Forelimb muscle (tissue), 1 donor: ENCODE data around the gene TANGO6. TPM values are rescaled to one million over a fixed set of nuclear protein-coding genes. Genes with fewer than 3 reads are reported as not detected.
A peak's percentile ranks its signal among the peaks of the same experiment; 100 is the strongest.
"Not testable (repeated sequence)": the region's sequence is repeated elsewhere in the genome, so short reads cannot be mapped to it uniquely, and the experiment has no call there.

ENCODE experiments used
- DNase-seq: peaks from one replicate; pipeline ENCODE4 v3.0.0-alpha.2; 2013; ENCODE audit warnings: low read depth
- polyA plus RNA-seq: library from polyadenylated mRNA; unstranded; fragments of 120-200 nt; gene quantifications from one replicate; pipeline ENCODE4 v1.2.1, GENCODE V29; 2013; ENCODE audit not compliant: insufficient read length

Gene TANGO6
- polyA plus RNA-seq, result 5.7 TPM

GRCh38 chr16:68843482-68844210 is at the start of gene TANGO6:
Gene TANGO6, plus strand, starts transcription at chr16:68843531. Its CDS starts 87 bp downstream, at chr16:68843618.
- DNase-seq, result no peak

DNA sequence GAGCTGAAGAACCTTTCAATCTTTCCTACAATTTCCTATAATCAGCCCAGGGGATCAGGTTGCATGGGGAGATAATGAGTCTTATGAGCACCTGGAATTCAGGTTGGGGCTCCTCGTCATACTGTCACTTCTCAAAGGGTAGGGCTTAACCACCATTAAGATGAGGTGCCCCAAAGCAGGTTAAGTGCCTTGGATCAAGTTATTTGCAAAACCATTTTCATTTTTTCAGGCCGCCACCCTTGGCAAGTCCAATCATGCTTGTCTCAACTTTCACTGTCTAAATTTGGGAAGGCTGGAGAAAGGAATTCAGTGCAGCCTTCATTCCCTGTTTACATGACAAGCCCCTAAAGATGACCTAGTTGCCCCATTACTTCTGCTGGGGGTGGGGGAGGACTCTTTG is 44.9 kb upstream of the TANGO6 start:
- DNase-seq, result no peak

DNA sequence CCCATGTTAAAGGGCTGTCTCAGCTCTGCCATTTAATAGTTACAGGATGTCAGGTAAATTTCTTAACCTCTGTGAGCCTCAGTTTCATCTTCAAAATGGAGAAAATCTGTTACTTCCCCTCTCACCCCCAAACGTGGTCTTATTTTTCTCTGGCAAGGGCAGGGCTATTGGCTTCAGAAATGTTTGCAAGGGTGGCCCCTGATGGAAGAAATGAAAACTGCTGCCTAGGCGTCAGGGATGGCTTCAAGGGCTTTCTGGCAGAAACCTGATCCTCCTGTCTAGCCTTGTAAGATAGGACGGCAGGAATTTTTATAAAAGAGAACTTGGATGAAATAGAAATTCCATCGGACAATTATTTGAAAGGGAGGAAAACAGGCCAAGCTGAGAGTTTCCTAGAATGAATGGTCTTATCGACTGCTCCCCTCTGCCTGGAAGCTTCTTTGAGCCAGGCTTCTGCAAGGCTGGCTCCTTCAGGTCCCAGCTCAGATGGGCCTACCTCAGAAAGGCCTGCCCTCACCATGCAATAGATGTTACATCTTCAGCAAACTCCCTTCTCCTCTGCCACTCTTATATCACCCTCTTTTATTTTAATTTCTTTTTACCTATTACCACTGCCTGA is 43.0 kb upstream of the TANGO6 start:
- DNase-seq, result peak; percentile 29

DNA sequence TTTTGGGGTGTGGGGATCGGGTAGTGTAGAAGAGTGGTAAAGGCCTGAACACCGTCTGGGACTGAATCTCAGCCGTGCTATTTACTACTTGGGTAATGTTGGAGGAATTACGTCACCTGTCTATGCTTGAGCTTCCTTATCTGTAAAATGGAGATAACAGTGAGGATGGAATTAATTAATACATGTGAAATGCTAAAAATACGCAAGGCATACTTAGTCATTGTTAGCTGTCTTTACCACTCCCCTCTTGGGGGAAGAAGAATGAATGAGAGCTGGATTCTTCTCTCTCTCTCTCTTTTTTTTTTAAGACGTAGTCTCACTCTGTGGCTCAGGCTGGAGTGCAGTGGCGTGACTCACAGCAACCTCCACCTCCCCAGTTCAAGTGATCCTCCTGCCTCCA is 41.1 kb upstream of the TANGO6 start:
- no peak for DNase-seq

- no peak for DNase-seq
These were observed 36.9 kb upstream of the TANGO6 start for GRCh38 chr16:68806422-68806821.

GRCh38 chr16:68806981-68807380 is 36.4 kb upstream of the TANGO6 start:
- no peak for DNase-seq

DNA sequence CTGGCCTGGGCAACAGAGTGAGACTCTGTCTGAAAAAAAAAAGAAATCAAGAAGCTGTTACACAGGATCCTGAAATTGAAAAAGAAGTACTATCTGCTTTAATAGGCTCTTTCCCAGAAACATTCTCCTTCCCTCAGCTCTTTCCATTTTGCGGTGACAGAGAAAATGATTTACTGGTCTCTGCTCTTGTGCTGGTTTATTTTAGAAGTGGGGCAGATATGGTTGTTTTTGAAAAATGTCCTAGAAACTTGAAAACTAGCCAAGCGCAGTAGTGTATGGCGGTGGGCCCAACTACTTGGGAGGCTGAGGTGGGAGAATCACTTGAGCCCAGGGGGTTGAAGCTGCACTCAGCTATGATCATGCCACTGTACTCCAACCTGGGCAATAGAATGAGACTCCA is 28.8 kb upstream of the TANGO6 start:
- no peak for DNase-seq

- DNase-seq, result no peak
These were observed 19.8 kb upstream of the TANGO6 start for GRCh38 chr16:68823401-68824135.

- no peak for DNase-seq
These were observed 17.9 kb upstream of the TANGO6 start for GRCh38 chr16:68825427-68825826.

GRCh38 chr16:68826652-68827051 is 16.7 kb upstream of the TANGO6 start:
- DNase-seq, result no peak

DNA sequence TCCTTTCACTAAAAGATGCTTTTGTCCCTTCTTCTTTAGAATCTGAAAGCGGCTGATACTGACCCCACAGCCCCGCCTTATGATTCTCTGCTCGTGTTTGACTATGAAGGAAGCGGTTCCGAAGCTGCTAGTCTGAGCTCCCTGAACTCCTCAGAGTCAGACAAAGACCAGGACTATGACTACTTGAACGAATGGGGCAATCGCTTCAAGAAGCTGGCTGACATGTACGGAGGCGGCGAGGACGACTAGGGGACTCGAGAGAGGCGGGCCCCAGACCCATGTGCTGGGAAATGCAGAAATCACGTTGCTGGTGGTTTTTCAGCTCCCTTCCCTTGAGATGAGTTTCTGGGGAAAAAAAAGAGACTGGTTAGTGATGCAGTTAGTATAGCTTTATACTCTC is 10.1 kb upstream of the TANGO6 start:
- no peak for DNase-seq

- DNase-seq, result no peak
These were observed 8.8 kb upstream of the TANGO6 start for GRCh38 chr16:68834550-68834949.

- no peak for DNase-seq
These were observed 7.4 kb upstream of the TANGO6 start for GRCh38 chr16:68835970-68836369.

- DNase-seq, result no peak
These were observed 3.5 kb upstream of the TANGO6 start for GRCh38 chr16:68839831-68840230.

- DNase-seq, result not testable (repeated sequence)
These were observed 308 bp upstream of the TANGO6 start for GRCh38 chr16:68842964-68843481.

GRCh38 chr16:68844211-68844564 is 857 bp downstream of the TANGO6 start:
- no peak for DNase-seq

DNA sequence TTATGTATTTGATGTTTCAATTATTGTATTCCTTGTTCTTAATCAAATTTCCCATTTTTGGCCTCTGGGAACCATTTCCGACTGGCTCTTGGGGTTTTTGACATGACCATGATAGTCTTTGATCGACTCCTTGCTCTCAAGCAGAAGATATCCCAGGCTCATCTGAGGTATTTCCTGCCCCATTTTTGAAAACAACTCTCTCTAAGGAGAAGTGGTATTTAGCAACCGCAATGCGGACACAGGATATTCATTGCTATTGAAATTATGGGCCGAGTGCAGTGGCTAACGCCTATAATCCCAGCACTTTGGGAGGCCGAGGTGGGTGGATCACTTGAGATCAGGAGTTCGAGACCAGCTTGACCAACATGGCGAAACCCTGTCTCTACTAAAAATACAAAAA is 5.5 kb downstream of the TANGO6 start:
- DNase-seq, result no peak

DNA sequence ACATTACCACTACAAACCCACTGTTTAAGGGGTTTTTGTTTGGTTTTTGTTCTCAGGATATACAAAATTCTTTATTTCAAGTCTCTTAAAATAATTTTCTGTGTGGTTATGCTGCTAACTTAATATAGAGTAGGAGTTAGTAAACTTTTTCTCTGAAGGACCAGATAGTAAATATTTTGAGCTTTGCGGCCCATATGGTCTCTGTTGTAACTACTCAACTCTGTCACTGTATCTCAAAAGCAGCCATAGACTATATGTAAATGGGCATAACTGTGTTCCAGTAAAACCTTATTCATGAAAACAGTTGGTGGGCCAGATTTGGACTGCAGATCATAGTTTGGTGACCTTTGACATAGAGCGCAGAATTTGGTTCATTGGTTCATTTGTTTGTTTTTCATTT is 7.2 kb downstream of the TANGO6 start:
- DNase-seq, result no peak

DNA sequence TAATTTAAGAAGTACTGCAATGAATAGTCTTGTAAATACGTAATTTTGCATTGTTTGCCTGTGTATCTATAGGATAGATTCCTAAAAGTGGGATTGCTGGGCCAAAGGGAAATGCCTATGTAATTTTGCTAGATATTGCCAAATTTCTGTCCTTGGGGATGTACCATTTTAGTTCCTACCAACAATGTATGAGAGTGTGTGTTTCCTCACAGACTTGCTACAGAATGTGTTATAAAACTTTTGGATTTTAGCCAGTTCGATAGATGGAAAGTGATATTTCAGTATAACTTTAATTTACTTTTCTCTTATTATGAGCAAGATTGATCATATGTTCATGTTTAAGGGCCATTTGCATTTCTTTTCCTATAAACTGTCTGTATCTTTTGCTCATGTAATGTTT is 8.3 kb downstream of the TANGO6 start:
- DNase-seq, result no peak

- no peak for DNase-seq
These were observed 14.1 kb downstream of the TANGO6 start for GRCh38 chr16:68857479-68857878.

GRCh38 chr16:68859828-68860227 is 16.5 kb downstream of the TANGO6 start:
- no peak for DNase-seq

DNA sequence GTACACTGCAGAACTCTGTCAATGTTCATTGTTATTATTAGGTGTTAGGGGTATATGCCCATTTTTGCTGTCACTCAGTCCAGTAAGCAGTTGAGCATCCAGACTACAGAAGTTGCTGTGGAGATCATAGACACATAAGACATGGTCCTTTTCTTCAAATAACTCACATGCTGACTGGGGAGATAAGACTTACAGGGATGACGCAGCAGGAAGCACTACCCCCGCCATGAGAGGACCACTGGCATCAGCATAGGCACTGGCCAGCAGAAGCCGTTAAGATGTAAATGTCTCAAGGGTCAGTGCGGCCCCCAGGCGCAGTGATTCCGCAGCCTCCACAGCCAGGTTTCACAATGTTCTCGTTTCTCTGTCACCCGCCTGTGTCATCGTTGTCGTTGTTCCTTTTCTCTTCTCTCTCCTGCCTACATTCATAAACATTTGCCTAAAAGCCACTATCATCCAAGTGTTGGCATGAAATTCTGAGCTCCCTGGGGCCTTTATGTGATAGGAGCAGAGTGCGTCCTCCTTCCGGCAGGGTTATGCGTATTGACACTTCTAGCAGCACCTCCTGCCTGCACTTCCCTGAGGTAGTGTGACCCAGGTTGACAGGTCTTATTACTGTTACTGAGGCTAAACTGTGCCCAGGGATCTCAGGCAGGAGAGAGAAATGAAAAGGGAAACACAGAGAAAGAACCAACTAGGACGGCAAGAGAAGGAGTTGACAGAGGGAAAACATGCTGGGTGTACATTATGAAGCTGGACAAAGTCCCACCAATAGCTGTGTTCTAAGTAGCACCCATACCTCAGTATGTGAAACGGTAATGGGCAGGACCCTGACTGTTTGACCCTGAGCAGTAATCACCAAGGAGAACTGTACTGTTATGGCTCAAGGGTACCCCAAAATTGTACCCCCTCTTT is 17.9 kb downstream of the TANGO6 start:
- DNase-seq, result no peak
